DMS53 treated with DMSO at 0.1 percent for 48 hours (cell line): ENCODE measurements around the gene NUMB.
"Not testable (repeated sequence)": the region's sequence is repeated elsewhere in the genome, so short reads cannot be mapped to it uniquely, and the experiment has no call there.

Experiments
- DNase-seq: peaks from one replicate; lab custom pipeline; 2025; ENCODE audit not compliant: unreplicated experiment; lab: John Stamatoyannopoulos, UW

Gene NUMB

DNA sequence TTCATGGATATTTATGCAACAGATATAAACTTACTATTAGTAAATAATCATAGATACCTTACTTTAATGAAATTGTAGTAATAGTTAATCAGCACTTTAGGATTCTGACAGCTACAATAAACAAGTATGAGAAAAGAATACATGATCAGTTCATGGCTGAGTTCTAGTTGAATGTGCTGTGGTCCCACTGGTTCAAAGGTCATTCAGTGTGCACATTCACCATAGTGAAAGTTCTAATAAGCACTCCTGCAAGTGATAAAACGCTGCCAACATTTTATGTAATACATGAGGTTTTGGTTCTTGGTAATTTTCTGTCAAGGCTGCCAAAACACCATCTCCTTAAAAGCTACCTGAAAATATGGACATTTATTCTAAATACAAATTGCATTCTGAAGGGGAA, 92.6 kb downstream of the NUMB start:
- DNase-seq, result no peak

DNA sequence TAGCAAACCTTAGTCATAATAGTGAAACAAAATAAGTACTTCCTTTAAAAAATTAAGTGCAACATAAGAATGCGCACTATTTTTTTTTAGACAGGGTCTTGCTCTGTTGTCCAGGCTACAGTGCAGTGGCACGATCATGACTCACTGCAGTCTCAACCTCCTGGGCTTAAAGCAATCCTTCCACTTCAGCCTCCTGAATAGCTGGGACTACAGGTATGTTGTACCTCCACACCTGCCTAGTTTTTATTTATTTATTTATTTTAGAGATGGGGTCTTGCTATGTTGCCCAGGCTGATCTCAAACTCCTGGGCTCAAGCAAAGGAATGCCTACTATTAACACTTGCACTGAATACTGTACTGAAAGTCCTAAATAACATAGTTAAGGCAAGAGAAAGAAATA, 93.8 kb downstream of the NUMB start:
- no peak for DNase-seq

DNA sequence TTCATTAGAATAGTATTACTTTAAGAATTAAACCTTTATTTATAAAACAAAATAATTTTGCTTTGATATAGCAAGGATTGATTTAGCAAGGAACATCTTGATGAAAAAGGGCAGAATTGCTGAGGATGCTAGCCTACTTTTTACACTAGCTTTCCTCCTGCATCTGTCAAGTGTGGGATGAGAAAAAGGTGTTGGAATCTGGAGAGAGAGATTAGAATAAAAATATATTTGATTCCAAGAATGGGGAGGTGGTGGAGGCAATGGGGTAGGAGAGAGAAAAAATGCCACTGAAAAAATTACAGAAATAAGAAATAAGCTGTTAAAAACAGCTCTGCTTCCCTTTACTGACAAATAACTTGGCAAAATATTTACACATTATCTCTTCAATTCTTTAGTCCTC, 98.9 kb downstream of the NUMB start:
- DNase-seq, result no peak

DNA sequence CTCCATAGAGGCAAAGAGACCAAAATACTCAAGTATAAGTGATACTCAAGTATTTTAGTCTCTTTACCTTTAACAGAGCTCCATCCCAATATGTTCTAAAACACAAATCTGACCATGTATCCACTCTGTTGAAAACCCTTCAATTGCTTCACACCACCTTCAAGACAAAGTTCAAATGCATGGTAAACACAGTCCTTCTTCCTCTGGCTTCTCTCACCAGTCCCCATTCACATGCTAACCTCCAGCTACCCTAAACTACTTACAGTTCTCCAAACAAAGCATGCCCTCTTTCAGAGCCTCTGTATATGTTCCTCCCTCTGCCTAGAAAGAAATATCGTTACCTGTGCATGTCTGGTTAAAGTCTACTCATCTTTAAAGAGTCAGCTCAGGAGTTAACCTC, 100.2 kb downstream of the NUMB start:
- DNase-seq, result no peak

DNA sequence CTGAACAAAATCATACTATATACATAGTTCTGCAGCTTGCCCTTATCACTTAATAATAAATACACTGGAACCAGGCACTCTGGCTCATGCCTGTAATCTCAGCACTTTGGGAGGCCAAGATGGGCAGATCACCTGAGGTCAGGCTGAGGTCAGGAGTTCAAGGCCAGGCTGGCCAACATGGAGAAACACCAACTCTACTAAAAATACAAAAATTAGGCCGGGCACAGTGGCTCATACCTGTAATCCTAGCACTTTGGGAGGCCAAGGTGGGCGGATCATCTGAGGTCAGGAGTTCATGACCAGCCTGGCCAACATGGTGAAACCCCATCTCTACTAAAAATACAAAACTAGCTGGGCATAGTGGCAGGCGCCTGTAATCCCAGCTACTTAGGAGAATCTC, 109.3 kb downstream of the NUMB start:
- DNase-seq, result not testable (repeated sequence)

DNA sequence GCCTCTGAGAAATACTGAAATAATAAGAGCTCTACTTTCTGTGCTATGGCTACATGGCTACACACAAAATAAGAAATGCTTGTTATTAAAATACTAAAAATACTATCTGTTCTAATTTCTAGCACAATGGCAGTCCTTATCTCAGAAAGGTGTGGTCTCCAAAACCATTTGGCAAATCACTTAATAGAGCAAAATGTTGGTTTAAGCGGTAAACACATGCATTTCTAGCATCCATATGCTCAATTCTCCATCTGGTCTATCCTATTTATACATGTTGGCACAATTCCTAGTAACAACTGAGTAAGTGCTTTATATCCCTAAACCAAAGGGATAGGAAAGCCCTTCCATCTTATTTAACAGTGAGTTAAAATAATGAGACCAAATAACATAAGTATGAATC, 114.0 kb downstream of the NUMB start:
- DNase-seq, result no peak

DNA sequence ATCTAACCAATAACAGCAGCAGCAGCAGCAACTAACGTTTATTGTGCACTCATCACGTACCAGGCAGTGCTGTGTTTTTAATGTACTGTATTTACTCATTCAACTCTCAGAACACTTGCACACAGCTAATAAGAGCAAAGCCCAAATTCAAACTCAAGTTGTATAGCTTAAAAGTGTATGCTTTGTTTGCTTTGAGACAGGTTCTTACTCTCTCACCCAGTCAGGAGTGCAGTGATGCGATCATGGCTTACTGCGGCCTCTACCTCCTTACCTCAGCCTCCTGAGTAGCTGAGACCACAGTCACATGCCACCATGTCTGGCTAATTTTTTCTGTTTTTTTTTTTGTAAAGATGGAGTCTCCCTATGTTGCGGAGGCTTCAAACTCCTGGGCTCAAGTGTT, 115.7 kb downstream of the NUMB start:
- DNase-seq, result no peak

DNA sequence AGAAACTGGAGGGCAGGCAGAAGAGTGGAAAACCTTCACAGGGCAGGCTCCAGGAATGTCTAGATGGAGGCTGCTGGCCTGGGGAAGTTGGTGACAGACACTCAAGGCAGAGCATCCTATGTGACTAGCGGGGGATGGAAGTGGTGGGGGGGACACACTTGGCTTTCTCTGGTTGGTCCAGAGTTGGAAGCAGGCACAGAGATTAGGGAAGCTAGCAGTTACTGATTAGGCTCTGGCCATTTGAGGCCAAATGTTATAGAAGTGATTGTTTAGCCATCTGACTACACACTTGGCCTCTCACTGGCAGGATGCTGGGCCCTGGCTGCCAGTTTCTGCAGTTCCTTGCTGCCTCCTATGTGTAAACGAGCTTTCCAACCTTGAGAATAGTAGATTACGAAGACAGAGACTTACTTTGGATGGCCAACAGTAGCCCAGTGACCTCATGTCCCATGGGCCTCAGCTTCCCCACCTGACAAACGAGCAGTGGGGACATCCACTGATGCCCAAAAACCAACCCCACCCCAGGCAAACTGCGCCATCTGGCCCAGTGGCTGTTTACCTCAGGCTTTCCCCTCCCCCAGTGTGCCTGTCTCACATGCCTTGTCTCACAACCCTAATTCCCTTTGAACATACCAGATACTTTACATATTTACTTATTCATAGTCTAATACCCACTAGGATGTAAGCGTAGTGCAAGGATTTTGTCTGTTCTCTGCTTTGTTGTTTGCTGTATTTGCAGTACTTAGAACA, 118.3 kb downstream of the NUMB start:
- DNase-seq, result no peak

DNA sequence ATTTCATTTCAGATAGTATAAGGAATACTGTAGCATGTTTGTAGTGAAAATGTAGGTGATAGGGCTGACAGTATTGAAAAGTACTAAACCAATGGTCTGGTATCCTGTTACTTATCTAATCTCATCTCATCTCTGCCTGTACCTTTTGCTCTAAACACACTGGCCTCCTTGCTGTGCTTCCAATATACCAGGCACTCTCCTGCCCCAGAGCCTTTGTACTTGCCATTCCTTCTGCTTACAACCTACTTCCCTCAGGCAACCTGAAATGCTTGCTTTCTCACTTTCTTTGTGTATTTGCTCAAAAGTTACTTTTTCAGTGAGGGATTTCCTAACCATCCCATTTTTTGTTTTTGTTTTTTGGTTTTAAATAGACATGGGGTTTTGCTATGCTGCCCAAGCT, 119.1 kb downstream of the NUMB start:
- DNase-seq, result no peak

DNA sequence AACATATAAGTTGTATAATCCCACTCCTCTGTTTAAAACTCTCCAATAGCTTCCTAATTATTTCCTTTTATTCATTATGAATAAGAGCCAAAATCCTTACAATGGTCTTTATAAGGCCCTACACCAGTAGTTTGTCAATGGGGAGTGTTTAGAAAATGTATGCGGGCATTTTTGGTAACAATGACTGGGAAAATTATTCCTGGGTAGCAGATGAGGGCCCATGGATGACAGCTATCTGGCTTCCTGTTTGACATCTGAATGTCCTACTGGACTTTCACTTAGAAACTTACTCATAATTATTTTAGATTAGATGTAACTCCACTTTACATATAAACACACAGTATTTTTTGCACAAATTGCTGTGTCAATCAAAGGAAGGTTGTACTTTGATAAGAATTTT, 119.8 kb downstream of the NUMB start:
- DNase-seq, result no peak

DNA sequence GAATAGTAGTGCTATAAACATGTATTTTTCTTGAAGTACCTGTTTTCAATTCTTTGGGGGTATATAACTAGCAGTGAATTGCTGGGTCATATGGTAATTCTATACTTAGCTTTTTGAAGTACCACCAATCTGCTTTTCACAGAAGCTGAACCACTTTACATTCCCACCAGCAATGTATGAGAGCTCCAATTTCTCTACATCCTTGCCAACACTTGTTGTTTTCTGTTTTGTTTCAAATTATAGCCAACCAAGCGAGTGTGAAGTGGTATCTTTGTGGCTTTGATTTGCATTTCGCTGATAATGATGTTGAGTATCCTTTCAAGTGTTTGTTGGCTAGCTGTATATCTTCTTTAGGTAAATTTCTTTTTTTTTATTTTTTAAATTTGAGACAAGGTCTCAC, 125.3 kb downstream of the NUMB start:
- no peak for DNase-seq

DNA sequence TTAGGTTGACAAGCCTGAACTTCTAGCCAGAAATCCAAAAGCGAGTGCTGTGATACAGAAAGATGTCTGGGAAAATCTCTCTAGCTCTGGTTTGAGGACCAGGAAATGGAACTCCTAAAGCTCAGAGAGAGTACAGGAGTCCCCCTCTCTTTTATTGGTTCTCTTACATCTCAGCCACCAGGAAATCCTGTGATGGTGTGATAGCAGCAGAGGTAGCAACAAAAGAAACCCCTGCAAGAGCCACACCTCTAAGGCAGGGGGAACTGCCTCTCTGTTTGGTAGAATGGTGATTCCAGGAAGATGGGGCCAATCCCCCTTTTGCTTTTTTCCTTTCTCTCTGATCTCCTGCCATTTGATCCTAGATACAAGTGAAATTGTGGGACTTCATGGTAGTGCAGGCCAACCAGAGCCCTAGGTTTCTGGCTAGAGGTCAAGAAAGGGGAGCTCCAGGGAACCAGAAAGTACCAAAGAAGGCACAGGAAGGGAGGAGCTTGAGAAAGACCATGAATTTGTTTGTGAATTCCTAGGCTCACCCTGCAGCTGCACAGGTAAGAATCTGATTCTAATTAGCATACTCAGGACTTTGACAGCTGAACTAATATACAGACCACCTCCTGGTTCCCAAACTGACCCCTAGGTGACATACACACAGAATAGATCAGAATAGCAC, 132.6 kb downstream of the NUMB start:
- DNase-seq, result no peak

DNA sequence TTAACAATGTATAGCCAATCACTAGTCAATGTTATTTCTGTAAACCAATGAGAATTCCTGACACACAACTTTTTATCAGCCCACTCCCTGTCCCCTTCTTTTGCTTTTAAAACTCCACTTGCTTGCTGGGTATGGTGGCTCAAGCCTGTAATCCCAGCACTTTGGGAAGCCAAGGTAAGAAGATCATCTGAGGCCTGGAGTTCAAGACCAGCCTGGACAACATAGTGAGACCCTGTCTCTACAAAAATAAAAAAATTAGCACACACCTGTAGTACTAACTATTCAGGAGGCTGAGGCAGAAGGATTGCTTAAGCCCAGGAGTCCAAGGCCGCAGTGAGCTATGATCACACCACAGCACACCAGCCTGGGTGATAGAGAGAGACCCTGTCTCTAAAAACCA, 133.3 kb downstream of the NUMB start:
- DNase-seq, result no peak

DNA sequence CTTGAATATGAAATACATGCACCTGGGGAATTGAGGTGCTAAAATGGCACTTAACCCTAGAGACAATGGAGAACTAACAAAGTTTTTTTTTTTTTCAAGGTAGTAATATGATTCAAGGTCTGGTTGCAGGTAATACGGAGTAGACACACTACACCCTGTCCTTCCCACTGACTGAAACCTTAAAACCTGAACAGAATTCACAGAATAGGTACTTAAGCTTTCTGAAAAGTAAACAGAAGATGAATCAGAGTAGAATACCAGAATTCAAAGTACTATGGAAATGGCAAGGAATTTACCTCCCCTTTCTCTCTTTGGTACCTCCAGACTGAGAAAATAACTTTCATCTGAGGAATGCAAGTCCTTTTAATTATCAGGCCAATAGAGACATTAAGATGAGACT, 133.8 kb downstream of the NUMB start:
- no peak for DNase-seq

DNA sequence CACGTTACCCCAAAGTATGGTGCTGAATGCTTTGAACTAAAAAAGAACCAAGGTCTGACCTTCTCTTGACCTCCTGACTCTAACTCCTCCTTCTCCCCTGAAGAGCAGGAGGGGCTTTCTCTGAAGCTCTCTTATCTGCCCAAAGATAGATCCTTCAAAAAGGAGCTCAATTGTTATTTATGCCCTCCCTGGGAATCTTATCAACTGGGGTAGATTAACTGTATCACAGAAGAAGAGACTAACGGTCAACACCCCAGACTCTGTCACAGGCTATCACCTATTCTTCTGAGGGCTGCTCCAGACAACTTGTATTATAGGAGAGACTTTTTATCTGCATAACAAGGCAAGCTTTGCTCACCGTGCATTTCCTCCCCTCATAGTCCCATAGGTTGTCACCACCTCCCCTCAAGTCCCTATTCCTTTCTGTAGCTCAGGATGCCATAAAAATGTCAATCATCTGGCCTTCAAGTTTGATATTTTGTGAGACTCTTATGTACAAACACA, 134.4 kb downstream of the NUMB start:
- DNase-seq, result no peak

DNA sequence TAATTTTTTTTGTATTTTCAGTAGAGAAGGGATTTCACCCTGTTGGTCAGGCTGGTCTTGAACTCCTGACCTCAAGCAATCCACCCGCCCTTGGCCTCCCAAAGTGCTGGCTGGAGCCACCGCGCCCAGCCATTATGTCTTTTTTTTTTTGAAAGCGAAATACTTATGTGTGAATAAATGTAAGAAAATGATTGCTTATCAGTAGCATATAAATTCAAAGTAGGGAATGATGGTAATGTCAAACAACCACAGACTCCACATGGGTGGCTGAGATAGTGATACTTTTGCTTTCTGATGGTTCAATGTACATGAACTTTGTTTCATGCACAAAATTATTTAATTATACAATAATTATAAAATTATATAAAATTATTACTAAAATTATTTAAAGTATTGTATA, 145.2 kb downstream of the NUMB start:
- DNase-seq, result no peak

DNA sequence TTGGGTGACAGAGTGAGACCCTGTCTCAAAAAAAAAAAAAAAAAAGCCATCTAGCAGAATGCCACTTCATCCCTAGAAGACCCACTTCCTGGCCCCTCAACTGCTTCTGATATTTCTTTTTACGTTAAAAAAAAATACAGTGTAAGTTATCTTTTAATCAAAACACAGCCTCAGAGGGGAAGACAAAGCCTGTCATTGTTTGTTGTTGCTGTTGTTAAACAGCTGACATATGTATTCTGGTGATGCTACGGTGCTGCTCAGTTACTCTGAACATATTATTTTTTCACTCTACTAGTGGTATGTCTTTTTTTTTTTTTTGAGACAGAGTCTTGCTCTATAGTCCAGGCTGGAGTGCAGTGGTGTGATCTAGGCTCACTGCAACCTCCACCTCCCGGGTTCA, 145.7 kb downstream of the NUMB start:
- no peak for DNase-seq

DNA sequence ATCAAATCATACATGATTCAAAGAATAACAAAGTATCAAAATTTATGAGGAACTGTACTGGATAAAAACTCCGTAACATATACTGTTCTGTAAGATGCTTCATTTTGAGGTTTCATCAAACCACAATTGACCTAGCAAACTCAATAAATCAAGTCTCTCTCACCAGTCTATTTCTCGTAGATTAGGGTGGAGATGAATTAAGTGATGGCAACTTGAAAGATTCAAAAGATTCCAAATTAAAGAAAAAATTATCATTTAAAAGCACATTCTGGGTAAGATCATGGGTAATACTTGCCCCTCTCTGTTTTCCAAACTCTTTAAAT, 146.7 kb downstream of the NUMB start:
- no peak for DNase-seq

DNA sequence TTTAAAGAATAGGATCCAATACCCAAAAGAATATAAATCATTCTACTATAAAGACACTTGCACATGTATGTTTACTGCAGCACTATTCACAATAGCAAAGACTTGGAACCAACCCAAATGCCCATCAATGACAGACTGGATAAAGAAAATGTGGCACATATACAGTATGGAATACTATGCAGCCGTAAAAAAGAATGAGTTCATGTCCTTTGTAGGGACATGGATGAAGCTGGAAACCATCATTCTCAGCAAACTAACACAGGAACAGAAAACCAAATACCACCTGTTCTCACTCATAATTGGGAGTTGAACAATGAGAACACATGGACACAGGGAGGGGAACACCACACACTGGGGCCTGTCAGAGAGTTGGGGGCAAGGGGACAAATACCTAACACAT, 149.1 kb downstream of the NUMB start:
- not testable (repeated sequence) for DNase-seq

DNA sequence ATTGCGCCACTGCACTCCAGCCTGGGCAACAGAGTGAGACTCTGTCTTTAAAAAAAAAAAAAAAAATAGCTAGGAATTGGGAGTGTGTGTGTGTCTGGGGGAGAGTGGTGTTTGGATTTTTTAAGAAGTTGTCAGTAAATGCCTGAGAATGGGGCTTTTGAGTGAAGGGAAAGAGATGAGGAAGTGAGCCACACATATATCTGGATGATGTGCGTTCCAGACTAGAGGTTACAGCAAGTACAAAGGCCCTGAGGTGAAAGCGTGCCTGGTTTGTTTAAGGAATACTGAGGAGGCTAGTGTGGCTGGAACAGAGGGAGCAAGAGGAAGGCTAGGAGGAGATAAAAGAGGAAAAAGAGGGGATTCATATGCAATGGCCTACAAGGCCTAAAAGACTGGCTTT, 151.1 kb downstream of the NUMB start:
- no peak for DNase-seq

DNA sequence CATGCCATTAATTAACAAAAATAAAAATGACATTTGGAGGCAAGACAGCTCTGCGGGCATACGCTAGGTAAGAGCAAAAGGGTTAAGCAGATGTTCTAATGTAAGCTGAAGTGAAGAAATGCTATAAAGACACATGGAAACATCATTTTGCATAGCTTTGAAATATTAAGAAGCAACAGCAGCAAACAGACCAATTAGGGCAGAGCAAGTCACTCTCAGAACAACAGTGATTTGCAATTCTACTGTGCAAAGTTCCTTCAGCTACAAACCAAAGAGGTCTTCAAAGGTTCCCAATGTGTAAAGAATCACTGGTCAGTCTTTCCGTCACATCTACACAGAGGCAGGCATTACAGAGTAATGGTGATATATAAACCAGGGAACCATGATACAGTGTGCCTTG, 152.8 kb downstream of the NUMB start:
- DNase-seq, result no peak

DNA sequence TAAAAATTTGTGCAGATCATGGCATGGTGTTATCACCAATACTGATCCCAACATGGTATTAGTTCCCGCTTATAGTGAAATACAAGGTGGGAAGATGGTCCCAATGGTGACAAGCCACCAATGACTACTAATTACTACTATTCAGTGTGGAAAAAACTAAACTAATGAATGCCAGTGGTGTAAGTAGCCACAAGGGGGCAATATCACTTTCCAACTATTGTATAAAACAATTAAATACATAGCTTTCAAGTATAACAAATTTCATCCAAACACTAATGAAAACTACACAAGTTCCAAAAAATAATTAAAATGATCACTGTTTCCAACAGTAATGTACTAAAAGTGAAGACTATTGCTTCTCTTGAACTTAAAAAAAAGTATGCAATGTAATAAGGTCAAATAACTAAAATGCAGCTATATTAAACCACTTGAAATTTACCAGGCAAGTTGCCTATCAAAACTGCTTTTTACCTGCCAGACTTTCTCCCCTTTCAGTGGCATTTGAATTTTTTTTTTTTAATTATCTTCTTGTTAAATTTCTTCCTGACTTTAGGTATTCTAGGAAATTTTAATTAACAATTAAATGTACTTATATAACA, 163.0 kb downstream of the NUMB start:
- DNase-seq, result peak; percentile 25
